ENCODE data around the gene SLC2A13. TPM values are rescaled to one million over a fixed set of nuclear protein-coding genes. Genes with fewer than 3 reads are reported as not detected.

The SLC2A13 gene
- total RNA-seq (10 to 100 TPM in 1 of 4 donors, 1 to 10 TPM in 3; 6.7 to 15.5 (median 7.4) TPM), polyA plus RNA-seq (2.8 TPM)
- long read RNA-seq, donor 1, full-length matches to known transcripts: 7 of 13 reads
- long read RNA-seq, donor 1, partial matches to known transcripts: 2 of 13 reads
- long read RNA-seq, donor 1, other reads (novel, unspliced or antisense): 4 of 13 reads
- long read RNA-seq, donor 2, partial matches to known transcripts: 1 of 1 reads
- long read RNA-seq, donor 2, other reads (novel, unspliced or antisense): 0 of 1 reads
- long read RNA-seq, donor 3, partial matches to known transcripts: 16 of 20 reads
- long read RNA-seq, donor 3, other reads (novel, unspliced or antisense): 4 of 20 reads
- long read RNA-seq, donor 4, full-length matches to known transcripts: 2 of 2 reads
- long read RNA-seq, donor 4, partial matches to known transcripts: 0 of 2 reads
- long read RNA-seq, donor 4, other reads (novel, unspliced or antisense): 0 of 2 reads

- DNase-seq: peak; percentile 80 to 93 (median 92)
- Histone ChIP-seq H3K27ac (ENCODE audit: low read length) (peak within 1 kb of the TSS; percentile 72), H3K4me3 (ENCODE audit: low read length) (peak within 1 kb of the TSS; percentile 66), H3K9me3 (ENCODE audit: control insufficient read depth, low read length) (no peaks in the 10 kb centered on the region), H3K27me3 (ENCODE audit: control insufficient read depth, insufficient read depth) (no peaks in the 10 kb centered on the region), H3K4me1 (ENCODE audit: control insufficient read depth, insufficient read depth, low read length) (peaks cover 2% of the 10 kb centered on the region)
- WGBS: under 1% methylated on average over 97 of the region's 97 CpGs
- ATAC-seq: peak; percentile 99
- intact Hi-C loops (cut with DNase I): loop anchor here (2.0 to 10.0 kb wide), 5 partner anchors 51 to 341 kb away; no protein-coding TSS in a partner anchor
Measured at GRCh38 chr12:40105515-40106201, at the start of gene SLC2A13. Gene SLC2A13 (minus strand): TSS chr12:40106081. CDS start chr12:40105808, 273 bp downstream.

- Histone ChIP-seq H3K4me3 (ENCODE audit: low read length) (no peak overlapping the region), H3K4me1 (ENCODE audit: control insufficient read depth, insufficient read depth, low read length) (no peaks in the 10 kb centered on the region), H3K27me3 (ENCODE audit: control insufficient read depth, insufficient read depth) (no peaks in the 10 kb centered on the region), H3K27ac (ENCODE audit: low read length) (no peak overlapping the region), H3K9me3 (ENCODE audit: control insufficient read depth, low read length) (no peaks in the 10 kb centered on the region)
- WGBS: 89% methylated on average over 4 of the region's 4 CpGs
- no peak for ATAC-seq
- intact Hi-C loops (cut with DNase I): loop anchor here in 3 of 4 donors (5.0 to 10.0 kb wide), 3 partner anchors 68 to 160 kb away; partner anchors contain the start of gene LRRK2 (in 3 of the 3)
- no peak for DNase-seq
Measured at GRCh38 chr12:40154381-40154780, 48.5 kb upstream of the SLC2A13 start.

- intact Hi-C loops (cut with DNase I): loop anchor here in 3 of 4 donors (5.0 to 10.0 kb wide), 3 partner anchors 69 to 161 kb away; partner anchors contain the start of gene LRRK2 (in 3 of the 3)
- Histone ChIP-seq H3K27ac (ENCODE audit: low read length) (no peak overlapping the region), H3K27me3 (ENCODE audit: control insufficient read depth, insufficient read depth) (no peaks in the 10 kb centered on the region), H3K9me3 (ENCODE audit: control insufficient read depth, low read length) (no peaks in the 10 kb centered on the region), H3K4me3 (ENCODE audit: low read length) (no peak overlapping the region), H3K4me1 (ENCODE audit: control insufficient read depth, insufficient read depth, low read length) (no peaks in the 10 kb centered on the region)
- no peak for DNase-seq
- ATAC-seq: no peak
Measured at GRCh38 chr12:40153432-40153831, 47.6 kb upstream of the SLC2A13 start.

GRCh38 chr12:40152783-40153383 is 47.0 kb upstream of the SLC2A13 start:
- ATAC-seq: no peak
- intact Hi-C loops (cut with DNase I): loop anchor here in 3 of 4 donors (5.0 to 10.0 kb wide), 3 partner anchors 69 to 162 kb away; partner anchors contain the start of gene LRRK2 (in 3 of the 3)
- H3K27me3 ChIP-seq (ENCODE audit: control insufficient read depth, insufficient read depth): no peaks in the 10 kb centered on the region
- peak in 2 of 3 donors; percentile 38 to 77 for DNase-seq
- H3K9me3 ChIP-seq (ENCODE audit: control insufficient read depth, low read length): no peaks in the 10 kb centered on the region
- whole genome bisulfite sequencing: 37% methylated on average over 4 of the region's 4 CpGs
- no peak overlapping the region for H3K4me3 ChIP-seq (ENCODE audit: low read length)
- no peak overlapping the region for H3K27ac ChIP-seq (ENCODE audit: low read length)
- no peaks in the 10 kb centered on the region for H3K4me1 ChIP-seq (ENCODE audit: control insufficient read depth, insufficient read depth, low read length)

- Histone ChIP-seq H3K27ac (ENCODE audit: low read length) (no peak overlapping the region), H3K4me3 (ENCODE audit: low read length) (no peak overlapping the region), H3K9me3 (ENCODE audit: control insufficient read depth, low read length) (no peaks in the 10 kb centered on the region), H3K4me1 (ENCODE audit: control insufficient read depth, insufficient read depth, low read length) (no peaks in the 10 kb centered on the region), H3K27me3 (ENCODE audit: control insufficient read depth, insufficient read depth) (no peaks in the 10 kb centered on the region)
- intact Hi-C loops (cut with DNase I): loop anchor here in 3 of 4 donors (5.0 to 10.0 kb wide), 3 partner anchors 73 to 165 kb away; partner anchors contain the start of gene LRRK2 (in 3 of the 3)
- ATAC-seq (peak in 1 of 2 donors; percentile 40), DNase-seq (no peak)
- WGBS: 71% methylated on average over 1 of the region's 1 CpG
Measured at GRCh38 chr12:40149673-40150260, 43.9 kb upstream of the SLC2A13 start.

- DNase-seq: peak in 1 of 3 donors; percentile 19
- Histone ChIP-seq H3K27ac (ENCODE audit: low read length) (no peak overlapping the region), H3K4me3 (ENCODE audit: low read length) (no peak overlapping the region), H3K4me1 (ENCODE audit: control insufficient read depth, insufficient read depth, low read length) (no peaks in the 10 kb centered on the region), H3K9me3 (ENCODE audit: control insufficient read depth, low read length) (no peaks in the 10 kb centered on the region), H3K27me3 (ENCODE audit: control insufficient read depth, insufficient read depth) (no peaks in the 10 kb centered on the region)
- intact Hi-C loops (cut with DNase I): no loop called here
- 63% methylated on average over 10 of the region's 10 CpGs for WGBS
- ATAC-seq: peak in 1 of 2 donors; percentile 26
Measured at GRCh38 chr12:40146800-40147797, 41.2 kb upstream of the SLC2A13 start.

GRCh38 chr12:40145896-40146295 is 40.0 kb upstream of the SLC2A13 start:
- no peaks in the 10 kb centered on the region for H3K4me1 ChIP-seq (ENCODE audit: control insufficient read depth, insufficient read depth, low read length)
- DNase-seq: no peak
- no peaks in the 10 kb centered on the region for H3K27me3 ChIP-seq (ENCODE audit: control insufficient read depth, insufficient read depth)
- 71% methylated on average over 1 of the region's 1 CpG for WGBS
- ATAC-seq: no peak
- no peaks in the 10 kb centered on the region for H3K9me3 ChIP-seq (ENCODE audit: control insufficient read depth, low read length)
- intact Hi-C loops (cut with DNase I): no loop called here
- H3K27ac ChIP-seq (ENCODE audit: low read length): no peak overlapping the region
- H3K4me3 ChIP-seq (ENCODE audit: low read length): no peak overlapping the region

GRCh38 chr12:40144023-40144422 is 38.1 kb upstream of the SLC2A13 start:
- no peak overlapping the region for H3K4me3 ChIP-seq (ENCODE audit: low read length)
- no peak for DNase-seq
- H3K27ac ChIP-seq (ENCODE audit: low read length): no peak overlapping the region
- ATAC-seq: no peak
- no peaks in the 10 kb centered on the region for H3K9me3 ChIP-seq (ENCODE audit: control insufficient read depth, low read length)
- WGBS: 56% methylated on average over 1 of the region's 1 CpG
- no peaks in the 10 kb centered on the region for H3K27me3 ChIP-seq (ENCODE audit: control insufficient read depth, insufficient read depth)
- intact Hi-C loops (cut with DNase I): no loop called here
- H3K4me1 ChIP-seq (ENCODE audit: control insufficient read depth, insufficient read depth, low read length): no peaks in the 10 kb centered on the region

GRCh38 chr12:40142001-40142744 is 36.3 kb upstream of the SLC2A13 start:
- no peak overlapping the region for H3K4me3 ChIP-seq (ENCODE audit: low read length)
- H3K4me1 ChIP-seq (ENCODE audit: control insufficient read depth, insufficient read depth, low read length): no peaks in the 10 kb centered on the region
- ATAC-seq (no peak), DNase-seq (no peak)
- 51% methylated on average over 4 of the region's 4 CpGs for WGBS
- no peaks in the 10 kb centered on the region for H3K27me3 ChIP-seq (ENCODE audit: control insufficient read depth, insufficient read depth)
- H3K27ac ChIP-seq (ENCODE audit: low read length): no peak overlapping the region
- no peaks in the 10 kb centered on the region for H3K9me3 ChIP-seq (ENCODE audit: control insufficient read depth, low read length)
- intact Hi-C loops (cut with DNase I): no loop called here

Measured in right cardiac atrium (tissue), 5 donors.